ENCODE data around the gene CUL4A.

DNA sequence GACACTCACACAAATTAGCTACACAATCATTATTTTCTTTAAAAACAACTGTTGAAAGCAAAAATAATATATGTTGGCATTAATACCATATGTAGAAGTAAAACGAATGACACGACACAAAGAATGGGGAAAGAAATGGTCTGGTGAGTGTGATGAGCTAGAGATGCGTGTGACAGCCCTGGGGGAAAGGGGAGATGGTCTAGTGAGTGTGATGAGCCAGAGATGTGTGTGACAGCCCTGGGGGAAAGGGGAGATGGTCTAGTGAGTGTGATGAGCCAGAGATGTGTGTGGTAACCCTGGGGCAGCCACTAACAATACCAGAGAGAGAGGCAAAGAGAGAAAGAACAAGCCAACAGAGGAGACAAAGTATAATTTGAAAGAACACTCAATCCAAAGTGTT lies 65.3 kb downstream of the CUL4A start:
- TF ChIP-seq, protein P1, sequence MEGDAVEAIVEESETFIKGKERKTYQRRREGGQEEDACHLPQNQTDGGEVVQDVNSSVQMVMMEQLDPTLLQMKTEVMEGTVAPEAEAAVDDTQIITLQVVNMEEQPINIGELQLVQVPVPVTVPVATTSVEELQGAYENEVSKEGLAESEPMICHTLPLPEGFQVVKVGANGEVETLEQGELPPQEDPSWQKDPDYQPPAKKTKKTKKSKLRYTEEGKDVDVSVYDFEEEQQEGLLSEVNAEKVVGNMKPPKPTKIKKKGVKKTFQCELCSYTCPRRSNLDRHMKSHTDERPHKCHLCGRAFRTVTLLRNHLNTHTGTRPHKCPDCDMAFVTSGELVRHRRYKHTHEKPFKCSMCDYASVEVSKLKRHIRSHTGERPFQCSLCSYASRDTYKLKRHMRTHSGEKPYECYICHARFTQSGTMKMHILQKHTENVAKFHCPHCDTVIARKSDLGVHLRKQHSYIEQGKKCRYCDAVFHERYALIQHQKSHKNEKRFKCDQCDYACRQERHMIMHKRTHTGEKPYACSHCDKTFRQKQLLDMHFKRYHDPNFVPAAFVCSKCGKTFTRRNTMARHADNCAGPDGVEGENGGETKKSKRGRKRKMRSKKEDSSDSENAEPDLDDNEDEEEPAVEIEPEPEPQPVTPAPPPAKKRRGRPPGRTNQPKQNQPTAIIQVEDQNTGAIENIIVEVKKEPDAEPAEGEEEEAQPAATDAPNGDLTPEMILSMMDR (IDR thresholded peaks at IDR 0.05; ENCODE audit: insufficient read depth, low read depth, low read length), result no peak
- no peak for TF ChIP-seq EZH2 (IDR thresholded peaks at IDR 0.05; ENCODE audit: insufficient read depth, low read length)
